Measurements from ENCODE around the gene TCN2.
A peak's percentile ranks its signal among the peaks of the same experiment; 100 is the strongest.
"Not testable (repeated sequence)": the region's sequence is repeated elsewhere in the genome, so short reads cannot be mapped to it uniquely, and the experiment has no call there.

TCN2 gene

DNA sequence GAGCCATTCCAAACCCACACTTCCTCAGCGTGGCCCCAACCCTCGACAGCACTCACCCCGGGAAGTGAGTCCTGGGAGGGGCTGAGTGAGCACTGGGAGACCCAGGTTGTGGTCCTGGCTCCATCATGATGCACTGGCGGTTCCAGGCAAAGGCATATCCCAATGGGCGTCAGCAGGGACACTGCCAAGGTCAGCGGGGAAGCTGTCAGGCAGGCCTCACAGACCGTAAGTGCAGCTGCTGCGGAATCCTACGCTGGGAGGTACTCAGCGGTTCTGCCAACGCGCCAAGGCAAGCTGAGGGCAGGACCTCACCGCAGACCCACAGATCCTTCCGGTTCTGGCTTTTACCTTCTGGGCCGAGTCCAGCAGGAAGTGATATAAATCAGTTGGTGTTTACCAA is 31.1 kb upstream of the TCN2 start:
- no peak overlapping the region for H3K4me3 ChIP-seq (ENCODE audit: low read depth in 1 of 2, low read length in 2 of 2)
- peaks cover 40 to 56% of the 10 kb centered on the region in 2 donors for H3K36me3 ChIP-seq (ENCODE audit: control insufficient read depth in 1 of 2, insufficient read depth in 2 of 2, low read length in 2 of 2)
- H3K27ac ChIP-seq (ENCODE audit: low read depth, low read length), result no peak overlapping the region
- no peaks in the 10 kb centered on the region for H3K27me3 ChIP-seq (ENCODE audit: control insufficient read depth in 1 of 2, insufficient read depth in 2 of 2, low read length in 2 of 2)
- peaks cover 33 to 37% of the 10 kb centered on the region in 2 donors for H3K4me1 ChIP-seq (ENCODE audit: control insufficient read depth in 1 of 2, insufficient read depth in 2 of 2, low read length in 2 of 2)
- H3K9me3 ChIP-seq (ENCODE audit: control insufficient read depth in 1 of 2, low read length in 2 of 2), result no peaks in the 10 kb centered on the region
- no peak overlapping the region for H3K9ac ChIP-seq (ENCODE audit: low read depth in 1 of 2, low read length in 2 of 2)

DNA sequence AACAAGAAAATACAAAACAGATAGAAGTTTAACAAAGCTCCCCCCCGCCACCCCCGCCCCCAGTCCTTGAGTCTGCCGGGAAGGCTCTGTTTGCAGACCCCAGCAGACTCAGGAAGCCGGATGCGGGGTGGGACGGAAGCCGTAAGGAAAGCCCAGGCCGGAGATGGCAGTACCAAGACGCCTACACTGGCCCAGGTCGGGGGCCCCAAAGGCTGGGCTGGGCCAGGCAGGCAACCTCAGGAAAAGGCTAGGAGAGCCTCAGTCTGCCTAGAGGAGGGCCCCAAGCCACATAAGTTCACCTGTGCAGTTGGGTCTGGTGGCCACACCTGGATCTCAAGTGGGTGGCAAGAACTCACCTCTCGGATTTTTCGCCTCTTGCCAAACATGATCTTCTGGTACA is 28.5 kb upstream of the TCN2 start:
- no peak overlapping the region for H3K9ac ChIP-seq (ENCODE audit: low read depth in 1 of 2, low read length in 2 of 2)
- peaks cover 65 to 82% of the 10 kb centered on the region in 2 donors for H3K36me3 ChIP-seq (ENCODE audit: control insufficient read depth in 1 of 2, insufficient read depth in 2 of 2, low read length in 2 of 2)
- H3K9me3 ChIP-seq (ENCODE audit: control insufficient read depth in 1 of 2, low read length in 2 of 2), result no peaks in the 10 kb centered on the region
- H3K27me3 ChIP-seq (ENCODE audit: control insufficient read depth in 1 of 2, insufficient read depth in 2 of 2, low read length in 2 of 2), result no peaks in the 10 kb centered on the region
- no peak overlapping the region for H3K27ac ChIP-seq (ENCODE audit: low read depth, low read length)
- H3K4me3 ChIP-seq (ENCODE audit: low read depth in 1 of 2, low read length in 2 of 2), result no peak overlapping the region
- peaks cover 11 to 18% of the 10 kb centered on the region in 2 donors for H3K4me1 ChIP-seq (ENCODE audit: control insufficient read depth in 1 of 2, insufficient read depth in 2 of 2, low read length in 2 of 2)

DNA sequence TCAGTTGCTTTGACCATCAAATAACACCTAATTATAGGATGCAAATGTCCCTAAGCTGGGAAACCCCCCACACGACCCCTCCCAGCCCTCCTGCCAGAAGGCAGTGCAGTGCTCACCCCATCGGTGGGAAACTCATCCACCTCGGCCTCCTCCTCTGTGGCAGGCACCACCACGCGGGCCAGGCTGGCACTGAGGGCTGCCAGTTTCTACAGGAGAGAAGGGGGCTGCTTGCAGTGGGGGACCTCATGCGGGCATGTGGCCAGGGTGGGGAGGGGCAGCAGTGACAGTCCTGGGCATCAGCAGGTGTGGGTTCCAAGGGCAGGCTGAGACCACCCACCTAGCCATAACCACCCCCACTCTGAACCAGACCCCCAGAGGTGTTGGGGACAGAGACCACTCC is 26.1 kb upstream of the TCN2 start:
- Histone ChIP-seq H3K27me3 (ENCODE audit: control insufficient read depth in 1 of 2, insufficient read depth in 2 of 2, low read length in 2 of 2) (no peaks in the 10 kb centered on the region), H3K36me3 (ENCODE audit: control insufficient read depth in 1 of 2, insufficient read depth in 2 of 2, low read length in 2 of 2) (peaks cover 82 to 96% of the 10 kb centered on the region in 2 donors), H3K4me3 (ENCODE audit: low read depth in 1 of 2, low read length in 2 of 2) (no peak overlapping the region), H3K9me3 (ENCODE audit: control insufficient read depth in 1 of 2, low read length in 2 of 2) (no peaks in the 10 kb centered on the region), H3K9ac (ENCODE audit: low read depth in 1 of 2, low read length in 2 of 2) (no peak overlapping the region), H3K4me1 (ENCODE audit: control insufficient read depth in 1 of 2, insufficient read depth in 2 of 2, low read length in 2 of 2) (peaks cover 5 to 6% of the 10 kb centered on the region in 2 donors), H3K27ac (ENCODE audit: low read depth, low read length) (no peak overlapping the region)

DNA sequence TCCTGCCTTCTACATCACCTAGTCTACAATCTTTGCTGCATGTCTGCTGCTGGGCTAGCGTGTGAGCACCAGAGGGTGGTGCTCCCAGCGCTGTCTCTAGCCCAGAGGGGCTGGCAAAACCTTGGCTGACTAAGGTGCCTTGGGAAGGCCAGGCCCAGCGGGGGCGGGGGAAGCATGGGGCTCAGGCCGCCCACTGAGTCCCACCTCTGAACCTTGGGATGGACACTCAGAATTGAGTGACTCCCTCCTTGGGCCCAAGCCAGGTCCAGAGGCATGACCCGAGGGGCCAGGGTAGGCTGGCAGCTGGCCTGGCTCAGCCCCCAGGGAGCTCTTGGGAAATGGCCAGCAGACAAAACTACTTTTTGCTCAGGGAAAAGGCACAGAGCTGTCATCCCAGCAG is 24.9 kb upstream of the TCN2 start:
- H3K9me3 ChIP-seq (ENCODE audit: control insufficient read depth in 1 of 2, low read length in 2 of 2), result no peaks in the 10 kb centered on the region
- no peak overlapping the region for H3K9ac ChIP-seq (ENCODE audit: low read depth in 1 of 2, low read length in 2 of 2)
- no peak overlapping the region for H3K4me3 ChIP-seq (ENCODE audit: low read depth in 1 of 2, low read length in 2 of 2)
- no peaks in the 10 kb centered on the region for H3K27me3 ChIP-seq (ENCODE audit: control insufficient read depth in 1 of 2, insufficient read depth in 2 of 2, low read length in 2 of 2)
- H3K4me1 ChIP-seq (ENCODE audit: control insufficient read depth in 1 of 2, insufficient read depth in 2 of 2, low read length in 2 of 2), result no peaks in the 10 kb centered on the region
- no peak overlapping the region for H3K27ac ChIP-seq (ENCODE audit: low read depth, low read length)
- H3K36me3 ChIP-seq (ENCODE audit: control insufficient read depth in 1 of 2, insufficient read depth in 2 of 2, low read length in 2 of 2), result peaks cover 83 to 96% of the 10 kb centered on the region in 2 donors

DNA sequence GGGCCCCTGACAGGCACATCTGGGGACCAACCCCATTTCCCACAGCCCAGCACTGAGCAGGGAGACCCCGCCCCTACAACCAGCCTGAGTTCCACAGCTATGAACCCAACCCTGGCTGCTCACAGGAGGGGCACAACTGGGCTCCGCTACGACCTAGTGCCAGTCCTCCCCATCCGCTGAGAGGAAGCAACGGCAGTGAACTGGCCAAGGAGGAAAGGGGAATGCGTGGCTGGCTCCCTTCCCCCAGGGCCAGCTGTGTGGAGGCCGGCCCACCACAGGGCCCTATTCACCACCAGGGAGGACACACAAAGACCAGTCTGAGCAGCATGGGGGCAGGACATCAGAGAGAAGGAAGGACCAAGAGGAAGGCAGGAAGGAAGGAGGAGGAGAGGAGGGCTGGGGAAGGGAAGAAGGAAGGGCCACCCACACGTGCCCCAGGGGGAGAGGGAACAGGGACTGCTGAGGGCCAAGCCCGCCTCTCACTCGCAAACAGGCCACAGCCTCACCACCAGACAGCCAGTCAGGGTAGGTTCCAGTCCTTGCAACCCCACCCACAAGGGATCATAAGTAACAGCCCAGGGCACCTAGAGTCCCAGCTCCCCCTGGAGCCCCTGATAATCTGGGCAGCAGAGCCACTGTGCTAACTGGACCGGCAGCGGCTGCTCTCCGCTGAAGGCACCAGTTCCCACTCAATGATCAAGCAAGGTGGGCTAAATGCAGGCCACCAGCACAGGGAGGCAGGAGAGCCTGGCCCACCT is 24.0 kb upstream of the TCN2 start:
- Histone ChIP-seq H3K27me3 (ENCODE audit: control insufficient read depth in 1 of 2, insufficient read depth in 2 of 2, low read length in 2 of 2) (no peaks in the 10 kb centered on the region), H3K36me3 (ENCODE audit: control insufficient read depth in 1 of 2, insufficient read depth in 2 of 2, low read length in 2 of 2) (peaks cover 89 to 98% of the 10 kb centered on the region in 2 donors), H3K27ac (ENCODE audit: low read depth, low read length) (no peak overlapping the region), H3K9ac (ENCODE audit: low read depth in 1 of 2, low read length in 2 of 2) (no peak overlapping the region), H3K4me3 (ENCODE audit: low read depth in 1 of 2, low read length in 2 of 2) (no peak overlapping the region), H3K9me3 (ENCODE audit: control insufficient read depth in 1 of 2, low read length in 2 of 2) (no peaks in the 10 kb centered on the region), H3K4me1 (ENCODE audit: control insufficient read depth in 1 of 2, insufficient read depth in 2 of 2, low read length in 2 of 2) (no peaks in the 10 kb centered on the region)

DNA sequence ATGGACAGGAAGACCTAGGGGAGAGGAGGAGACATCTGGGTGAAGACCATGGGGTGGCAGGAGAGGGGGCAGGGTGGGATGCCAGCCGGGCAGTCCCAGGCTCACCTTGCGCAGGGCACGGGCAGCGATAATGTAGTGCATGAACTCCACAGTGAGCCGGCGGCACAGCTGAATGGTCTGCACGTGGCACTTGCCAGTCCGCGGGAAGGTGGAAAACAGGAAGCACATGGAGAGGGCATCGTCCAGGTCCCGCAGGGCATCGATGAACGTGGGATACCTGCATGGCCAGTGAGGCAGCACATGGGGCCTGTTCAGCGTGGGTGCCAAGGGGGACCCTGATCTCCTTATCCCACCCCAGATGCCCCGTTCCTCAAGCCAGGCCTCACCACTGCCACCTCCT is 22.5 kb upstream of the TCN2 start:
- H3K27me3 ChIP-seq (ENCODE audit: control insufficient read depth in 1 of 2, insufficient read depth in 2 of 2, low read length in 2 of 2), result no peaks in the 10 kb centered on the region
- no peak overlapping the region for H3K4me3 ChIP-seq (ENCODE audit: low read depth in 1 of 2, low read length in 2 of 2)
- H3K36me3 ChIP-seq (ENCODE audit: control insufficient read depth in 1 of 2, insufficient read depth in 2 of 2, low read length in 2 of 2), result peaks cover 80 to 98% of the 10 kb centered on the region in 2 donors
- H3K9ac ChIP-seq (ENCODE audit: low read depth in 1 of 2, low read length in 2 of 2), result no peak overlapping the region
- H3K9me3 ChIP-seq (ENCODE audit: control insufficient read depth in 1 of 2, low read length in 2 of 2), result no peaks in the 10 kb centered on the region
- H3K4me1 ChIP-seq (ENCODE audit: control insufficient read depth in 1 of 2, insufficient read depth in 2 of 2, low read length in 2 of 2), result no peaks in the 10 kb centered on the region
- no peak overlapping the region for H3K27ac ChIP-seq (ENCODE audit: low read depth, low read length)

DNA sequence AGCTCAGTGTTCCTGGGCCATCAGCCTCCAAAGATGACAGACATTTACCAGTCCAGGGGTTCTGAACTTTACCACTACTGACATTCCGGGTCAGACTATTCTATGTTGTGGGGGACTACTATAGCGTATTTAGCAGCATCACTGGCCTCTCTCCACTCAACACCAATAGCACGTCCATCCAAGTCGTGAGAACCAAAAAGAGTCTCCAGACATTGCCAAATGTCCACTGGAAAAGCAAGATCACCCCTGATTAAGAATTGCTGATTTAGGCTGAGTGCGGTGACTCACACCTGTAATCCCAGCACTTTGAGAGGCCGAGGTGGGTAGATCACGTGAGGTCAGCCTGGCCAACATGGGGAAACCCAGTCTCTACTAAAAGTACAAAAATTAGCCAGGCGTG is 20.6 kb upstream of the TCN2 start:
- Histone ChIP-seq H3K4me3 (ENCODE audit: low read depth in 1 of 2, low read length in 2 of 2) (no peak overlapping the region), H3K27ac (ENCODE audit: low read depth, low read length) (no peak overlapping the region), H3K36me3 (ENCODE audit: control insufficient read depth in 1 of 2, insufficient read depth in 2 of 2, low read length in 2 of 2) (peaks cover 61 to 81% of the 10 kb centered on the region in 2 donors), H3K9me3 (ENCODE audit: control insufficient read depth in 1 of 2, low read length in 2 of 2) (no peaks in the 10 kb centered on the region), H3K9ac (ENCODE audit: low read depth in 1 of 2, low read length in 2 of 2) (no peak overlapping the region), H3K27me3 (ENCODE audit: control insufficient read depth in 1 of 2, insufficient read depth in 2 of 2, low read length in 2 of 2) (no peaks in the 10 kb centered on the region), H3K4me1 (ENCODE audit: control insufficient read depth in 1 of 2, insufficient read depth in 2 of 2, low read length in 2 of 2) (peaks cover 13 to 16% of the 10 kb centered on the region in 2 donors)

DNA sequence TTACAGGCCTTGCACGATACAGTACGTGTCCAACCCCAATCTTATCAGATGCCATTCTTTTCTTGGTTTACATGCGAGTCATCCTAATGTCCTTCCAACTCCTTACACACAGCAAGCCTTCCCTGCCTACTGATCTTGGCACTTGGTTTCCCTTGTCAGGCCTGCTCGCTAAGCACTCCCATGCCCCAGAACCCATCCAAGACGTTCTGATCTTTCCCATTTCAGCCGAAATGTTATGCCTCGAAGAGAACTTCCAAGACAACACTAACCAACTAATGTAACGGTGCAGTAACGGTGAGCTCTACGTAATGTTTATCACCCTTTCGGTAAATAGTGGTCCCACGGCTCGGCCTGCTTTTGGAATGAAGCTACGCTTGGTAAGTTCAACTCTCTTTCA is 15.8 kb upstream of the TCN2 start:
- Histone ChIP-seq H3K36me3 (ENCODE audit: control insufficient read depth in 1 of 2, insufficient read depth in 2 of 2, low read length in 2 of 2) (peaks cover 21 to 35% of the 10 kb centered on the region in 2 donors), H3K9ac (ENCODE audit: low read depth in 1 of 2, low read length in 2 of 2) (peak overlapping the region; percentile 38 to 93), H3K4me3 (ENCODE audit: low read depth in 1 of 2, low read length in 2 of 2) (peak overlapping the region; percentile 96 to 99), H3K27me3 (ENCODE audit: control insufficient read depth in 1 of 2, insufficient read depth in 2 of 2, low read length in 2 of 2) (no peaks in the 10 kb centered on the region), H3K27ac (ENCODE audit: low read depth, low read length) (no peak overlapping the region), H3K9me3 (ENCODE audit: control insufficient read depth in 1 of 2, low read length in 2 of 2) (no peaks in the 10 kb centered on the region), H3K4me1 (ENCODE audit: control insufficient read depth in 1 of 2, insufficient read depth in 2 of 2, low read length in 2 of 2) (peaks cover 16 to 17% of the 10 kb centered on the region in 2 donors)

DNA sequence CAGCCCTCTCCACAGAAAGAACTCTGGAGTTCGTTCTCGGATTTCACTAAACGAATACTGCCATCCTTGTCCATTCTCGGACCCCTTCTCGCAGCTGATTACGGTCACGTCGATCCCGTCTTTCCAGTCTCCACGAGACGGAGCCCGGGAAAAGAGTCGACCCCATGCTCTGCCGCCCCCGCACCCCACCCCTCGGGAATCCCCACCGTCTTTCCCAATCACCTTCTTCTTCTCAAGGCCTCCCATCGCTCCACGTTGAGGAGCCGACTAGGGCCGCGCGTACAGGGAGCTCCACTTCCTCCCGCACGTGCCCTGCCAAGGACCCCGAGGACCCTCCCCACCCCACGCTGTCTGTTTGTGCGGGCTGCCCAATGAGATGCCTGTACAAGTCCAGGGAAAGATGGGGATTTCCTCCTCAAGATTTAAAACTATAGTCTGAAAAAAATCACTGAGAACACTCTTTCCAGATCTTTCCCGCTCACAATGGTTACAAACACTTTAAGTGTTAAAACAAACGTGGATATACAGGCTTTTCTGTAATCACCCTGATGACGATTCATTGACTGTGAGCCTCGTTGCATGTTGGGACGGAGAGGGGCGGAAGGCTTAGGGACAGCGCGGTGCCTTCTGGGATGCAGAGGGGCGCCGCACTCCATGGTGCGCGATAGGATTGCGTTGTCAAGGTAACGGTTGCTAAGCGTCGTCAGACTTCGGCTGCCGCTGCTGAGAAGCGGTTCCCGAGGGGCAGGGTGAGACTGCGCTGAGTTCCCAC is 15.2 kb upstream of the TCN2 start, which contains the start of gene PES1:
Gene PES1 (minus strand): TSS at position 323 of the 772 bp plus-strand sequence. CDS start 77 bp downstream, at position 246.
- Histone ChIP-seq H3K36me3 (ENCODE audit: control insufficient read depth in 1 of 2, insufficient read depth in 2 of 2, low read length in 2 of 2) (peaks cover 15 to 29% of the 10 kb centered on the region in 2 donors), H3K4me3 (ENCODE audit: low read depth in 1 of 2, low read length in 2 of 2) (peak within 1 kb of the TSS; percentile 96 to 99), H3K9ac (ENCODE audit: low read depth in 1 of 2, low read length in 2 of 2) (peak within 1 kb of the TSS; percentile 38 to 93), H3K27ac (ENCODE audit: low read depth, low read length) (peak within 1 kb of the TSS; percentile 73), H3K27me3 (ENCODE audit: control insufficient read depth in 1 of 2, insufficient read depth in 2 of 2, low read length in 2 of 2) (no peaks in the 10 kb centered on the region), H3K9me3 (ENCODE audit: control insufficient read depth in 1 of 2, low read length in 2 of 2) (no peaks in the 10 kb centered on the region), H3K4me1 (ENCODE audit: control insufficient read depth in 1 of 2, insufficient read depth in 2 of 2, low read length in 2 of 2) (peaks cover 16 to 17% of the 10 kb centered on the region in 2 donors)

DNA sequence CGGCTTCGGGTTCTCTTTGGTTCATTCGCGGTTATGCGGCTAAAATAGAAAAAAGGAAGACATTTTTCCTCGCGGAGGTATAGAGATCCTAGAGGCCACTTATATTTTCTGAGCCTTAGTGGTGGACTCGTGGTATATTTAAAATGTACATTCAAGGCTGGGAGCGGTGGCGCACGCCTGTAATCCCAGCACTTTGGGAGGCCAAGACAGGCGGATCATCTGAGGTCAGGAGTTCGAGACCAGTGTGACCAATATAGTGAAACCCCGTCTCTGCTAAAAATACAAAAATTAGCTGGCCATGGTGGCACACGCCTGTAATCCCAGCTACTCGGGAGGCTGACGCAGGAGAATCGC is 14.6 kb upstream of the TCN2 start:
- Histone ChIP-seq H3K4me1 (ENCODE audit: control insufficient read depth in 1 of 2, insufficient read depth in 2 of 2, low read length in 2 of 2) (peaks cover 16 to 17% of the 10 kb centered on the region in 2 donors), H3K4me3 (ENCODE audit: low read depth in 1 of 2, low read length in 2 of 2) (peak overlapping the region; percentile 96 to 99), H3K36me3 (ENCODE audit: control insufficient read depth in 1 of 2, insufficient read depth in 2 of 2, low read length in 2 of 2) (peaks cover 10 to 24% of the 10 kb centered on the region in 2 donors)
- not testable (repeated sequence) for H3K9ac ChIP-seq (ENCODE audit: low read depth in 1 of 2, low read length in 2 of 2); H3K27ac ChIP-seq (ENCODE audit: low read depth, low read length); H3K27me3 ChIP-seq (ENCODE audit: control insufficient read depth in 1 of 2, insufficient read depth in 2 of 2, low read length in 2 of 2); H3K9me3 ChIP-seq (ENCODE audit: control insufficient read depth in 1 of 2, low read length in 2 of 2)

Measured in duodenal mucosa (tissue), 2 donors.